ENCODE results near the gene SLC29A4.
"Not testable (repeated sequence)": the region's sequence is repeated elsewhere in the genome, so short reads cannot be mapped to it uniquely, and the experiment has no call there.

SLC29A4 gene

GRCh38 chr7:5314864-5315263 is 32.1 kb downstream of the SLC29A4 start:
- no peak overlapping the region for H3K4me3 ChIP-seq (ENCODE audit: low read depth, low read length)
- DNase-seq (ENCODE audit: low read depth) = no peak
- TF ChIP-seq CTCF (IDR thresholded peaks at IDR 0.05; ENCODE audit: control insufficient read depth, extremely low read depth, insufficient read depth) = no peak

GRCh38 chr7:5315761-5316160 is 33.0 kb downstream of the SLC29A4 start:
- DNase-seq (ENCODE audit: low read depth) = no peak
- no peak for TF ChIP-seq CTCF (IDR thresholded peaks at IDR 0.05; ENCODE audit: control insufficient read depth, extremely low read depth, insufficient read depth)
- no peak overlapping the region for H3K4me3 ChIP-seq (ENCODE audit: low read depth, low read length)

- not testable (repeated sequence) for H3K4me3 ChIP-seq (ENCODE audit: low read depth, low read length); DNase-seq (ENCODE audit: low read depth)
Measured at GRCh38 chr7:5318613-5319012, 35.9 kb downstream of the SLC29A4 start.

GRCh38 chr7:5320391-5320790 is 37.6 kb downstream of the SLC29A4 start:
- TF ChIP-seq CTCF (IDR thresholded peaks at IDR 0.05; ENCODE audit: control insufficient read depth, extremely low read depth, insufficient read depth) = no peak
- no peak overlapping the region for H3K4me3 ChIP-seq (ENCODE audit: low read depth, low read length)
- DNase-seq (ENCODE audit: low read depth) = no peak

GRCh38 chr7:5320802-5321396 is 38.2 kb downstream of the SLC29A4 start:
- TF ChIP-seq CTCF (IDR thresholded peaks at IDR 0.05; ENCODE audit: control insufficient read depth, extremely low read depth, insufficient read depth) = no peak

GRCh38 chr7:5322621-5323410 is 40.1 kb downstream of the SLC29A4 start:
- no peak for TF ChIP-seq CTCF (IDR thresholded peaks at IDR 0.05; ENCODE audit: control insufficient read depth, extremely low read depth, insufficient read depth)
- DNase-seq (ENCODE audit: low read depth) = no peak
- H3K4me3 ChIP-seq (ENCODE audit: low read depth, low read length) = no peak overlapping the region

More at GRCh38 chr7:5320802-5321396, 38.2 kb downstream of the SLC29A4 start:
- H3K4me3 ChIP-seq (ENCODE audit: low read depth, low read length) = no peak overlapping the region
- no peak for DNase-seq (ENCODE audit: low read depth)

GRCh38 chr7:5323800-5324781 is 41.3 kb downstream of the SLC29A4 start:
- H3K4me3 ChIP-seq (ENCODE audit: low read depth, low read length); DNase-seq (ENCODE audit: low read depth): not testable (repeated sequence)

Measured in LNCaP clone FGC (cell line).